ENCODE results near the gene DESI1.
"Not testable (repeated sequence)": the region's sequence is repeated elsewhere in the genome, so short reads cannot be mapped to it uniquely, and the experiment has no call there.

The DESI1 gene

DNA sequence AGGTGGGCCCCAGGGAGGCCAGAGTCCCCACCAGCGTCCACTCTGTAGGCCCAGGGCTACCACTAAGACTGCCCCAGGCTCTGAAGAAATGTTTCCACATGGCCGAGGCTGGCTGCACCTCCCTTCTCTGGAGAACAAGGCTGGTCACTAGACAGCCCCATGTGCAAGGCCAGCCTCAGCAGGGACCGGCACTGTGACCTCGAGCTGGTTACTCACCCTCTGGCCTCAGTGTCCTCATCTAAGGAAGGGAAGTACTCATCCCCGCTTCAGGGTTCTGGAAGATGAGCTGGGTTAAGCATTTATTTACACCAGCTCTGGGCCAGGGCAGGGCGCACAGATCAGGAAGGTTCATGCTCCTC lies 40.9 kb downstream of the DESI1 start:
- H3K9ac ChIP-seq (ENCODE audit: low read depth, low read length) = no peak overlapping the region
- H3K27me3 ChIP-seq (ENCODE audit: control insufficient read depth, insufficient read depth, low read length) = no peaks in the 10 kb centered on the region
- peaks cover 4% of the 10 kb centered on the region for H3K36me3 ChIP-seq (ENCODE audit: control insufficient read depth, insufficient read depth, low read length)
- H3K9me3 ChIP-seq (ENCODE audit: control insufficient read depth, insufficient read depth, low read length) = no peaks in the 10 kb centered on the region
- no peak overlapping the region for H3K4me3 ChIP-seq (ENCODE audit: low read depth, low read length)
- H3K4me1 ChIP-seq (ENCODE audit: control insufficient read depth, insufficient read depth, low read length) = no peaks in the 10 kb centered on the region

DNA sequence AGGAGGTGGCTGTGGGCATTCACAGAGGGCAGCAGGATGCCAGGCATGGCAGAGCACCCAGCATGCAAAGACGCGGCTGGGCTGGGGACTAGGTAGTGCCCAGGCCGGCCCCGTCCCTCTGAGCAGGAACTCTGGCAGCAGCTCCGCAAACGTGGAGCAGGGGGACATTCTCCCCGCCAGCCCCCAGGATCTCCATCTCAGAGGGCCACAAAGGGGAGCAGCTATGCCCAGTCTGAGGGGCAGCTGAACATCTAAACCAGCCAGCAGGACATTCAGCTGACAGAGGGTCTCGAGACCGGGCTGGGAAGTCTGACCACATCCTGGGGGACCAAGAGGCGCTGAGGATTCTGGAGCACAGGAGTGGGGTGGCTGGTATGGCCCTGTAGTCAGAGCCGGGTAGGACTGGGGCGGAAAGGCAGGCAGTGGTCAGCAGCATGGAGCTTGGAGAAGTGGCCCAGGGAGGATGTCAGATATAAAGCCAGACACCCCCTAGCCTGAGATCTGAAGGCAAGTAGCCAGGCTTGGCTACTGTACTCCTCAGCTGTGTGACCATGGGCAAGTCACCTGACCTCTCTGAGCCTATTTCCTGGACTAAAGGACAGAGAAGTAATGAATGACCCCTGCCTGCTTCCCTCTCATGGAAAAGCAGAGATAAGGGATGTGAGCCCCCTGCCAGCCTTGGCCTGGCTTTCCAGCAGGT lies 41.4 kb downstream of the DESI1 start:
- Histone ChIP-seq H3K4me1 (ENCODE audit: control insufficient read depth, insufficient read depth, low read length) (no peaks in the 10 kb centered on the region), H3K27me3 (ENCODE audit: control insufficient read depth, insufficient read depth, low read length) (no peaks in the 10 kb centered on the region), H3K4me3 (ENCODE audit: low read depth, low read length) (no peak overlapping the region), H3K9ac (ENCODE audit: low read depth, low read length) (no peak overlapping the region), H3K36me3 (ENCODE audit: control insufficient read depth, insufficient read depth, low read length) (peaks cover 4% of the 10 kb centered on the region), H3K9me3 (ENCODE audit: control insufficient read depth, insufficient read depth, low read length) (no peaks in the 10 kb centered on the region)

DNA sequence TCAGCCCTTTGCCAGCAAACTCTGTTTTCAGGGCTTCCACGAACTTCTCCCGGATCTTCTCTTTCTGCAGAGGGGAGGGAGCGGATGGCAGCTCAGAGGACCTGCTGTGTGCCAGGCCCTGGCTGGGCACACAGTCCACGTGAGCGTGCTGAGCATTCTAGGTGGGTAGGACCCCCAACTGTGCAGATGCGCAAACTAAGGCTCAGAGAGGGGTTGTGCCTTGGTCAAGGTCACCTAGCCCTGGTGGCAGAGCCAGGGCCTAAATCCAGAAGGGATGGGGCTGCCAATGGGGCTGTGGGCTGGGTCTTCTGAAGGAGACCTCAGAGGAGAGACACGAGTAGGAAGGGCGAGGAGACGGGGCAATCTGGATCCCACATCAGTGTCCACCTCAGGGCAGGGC lies 42.0 kb downstream of the DESI1 start:
- Histone ChIP-seq H3K9me3 (ENCODE audit: control insufficient read depth, insufficient read depth, low read length) (no peaks in the 10 kb centered on the region), H3K27me3 (ENCODE audit: control insufficient read depth, insufficient read depth, low read length) (no peaks in the 10 kb centered on the region), H3K4me3 (ENCODE audit: low read depth, low read length) (no peak overlapping the region), H3K36me3 (ENCODE audit: control insufficient read depth, insufficient read depth, low read length) (peaks cover 4% of the 10 kb centered on the region), H3K9ac (ENCODE audit: low read depth, low read length) (no peak overlapping the region), H3K4me1 (ENCODE audit: control insufficient read depth, insufficient read depth, low read length) (no peaks in the 10 kb centered on the region)

DNA sequence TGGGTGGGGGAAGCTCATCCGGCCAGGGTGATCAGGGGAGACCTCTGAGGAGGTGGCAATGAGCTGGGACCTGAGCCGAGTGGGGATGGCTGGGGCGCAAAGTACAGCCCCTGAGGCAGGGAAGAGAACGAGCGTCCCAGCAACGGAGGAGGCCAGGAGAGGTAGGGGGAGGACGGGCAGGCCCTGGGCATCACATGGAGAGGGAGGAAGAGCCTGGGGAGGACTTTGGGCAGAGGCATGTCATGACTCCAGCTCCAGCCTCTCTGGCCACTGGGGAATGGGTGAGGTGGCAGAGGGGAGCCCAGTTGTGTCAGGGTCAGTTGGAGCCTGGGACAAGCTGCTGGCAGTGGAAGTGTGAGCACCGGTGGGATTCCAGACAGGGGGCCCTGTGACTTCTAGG lies 42.7 kb downstream of the DESI1 start:
- no peak overlapping the region for H3K4me3 ChIP-seq (ENCODE audit: low read depth, low read length)
- no peaks in the 10 kb centered on the region for H3K27me3 ChIP-seq (ENCODE audit: control insufficient read depth, insufficient read depth, low read length)
- no peak overlapping the region for H3K9ac ChIP-seq (ENCODE audit: low read depth, low read length)
- peaks cover 4% of the 10 kb centered on the region for H3K36me3 ChIP-seq (ENCODE audit: control insufficient read depth, insufficient read depth, low read length)
- no peaks in the 10 kb centered on the region for H3K4me1 ChIP-seq (ENCODE audit: control insufficient read depth, insufficient read depth, low read length)
- no peaks in the 10 kb centered on the region for H3K9me3 ChIP-seq (ENCODE audit: control insufficient read depth, insufficient read depth, low read length)

DNA sequence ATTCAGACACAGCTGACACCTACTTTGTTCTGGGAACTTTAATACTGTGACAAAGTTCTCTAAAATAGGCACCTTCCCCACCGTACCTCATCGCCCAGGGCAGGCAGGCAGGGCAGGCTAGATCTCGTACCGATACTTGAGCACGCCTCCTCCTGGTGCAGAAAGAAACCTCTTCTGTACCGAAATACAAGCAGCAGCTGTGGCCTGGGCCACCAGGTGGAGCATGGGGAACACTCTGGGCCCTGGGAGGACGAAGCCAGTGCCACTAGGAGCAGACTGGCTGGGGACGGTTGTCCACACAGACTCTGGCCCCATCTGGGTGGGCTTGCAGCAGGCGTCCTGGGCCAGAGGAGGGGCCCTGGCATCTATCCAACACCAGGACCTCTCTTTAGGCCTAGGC lies 44.0 kb downstream of the DESI1 start:
- H3K27me3 ChIP-seq (ENCODE audit: control insufficient read depth, insufficient read depth, low read length) = no peaks in the 10 kb centered on the region
- H3K36me3 ChIP-seq (ENCODE audit: control insufficient read depth, insufficient read depth, low read length) = peaks cover 4% of the 10 kb centered on the region
- no peak overlapping the region for H3K9ac ChIP-seq (ENCODE audit: low read depth, low read length)
- no peaks in the 10 kb centered on the region for H3K9me3 ChIP-seq (ENCODE audit: control insufficient read depth, insufficient read depth, low read length)
- H3K4me1 ChIP-seq (ENCODE audit: control insufficient read depth, insufficient read depth, low read length) = no peaks in the 10 kb centered on the region
- no peak overlapping the region for H3K4me3 ChIP-seq (ENCODE audit: low read depth, low read length)

DNA sequence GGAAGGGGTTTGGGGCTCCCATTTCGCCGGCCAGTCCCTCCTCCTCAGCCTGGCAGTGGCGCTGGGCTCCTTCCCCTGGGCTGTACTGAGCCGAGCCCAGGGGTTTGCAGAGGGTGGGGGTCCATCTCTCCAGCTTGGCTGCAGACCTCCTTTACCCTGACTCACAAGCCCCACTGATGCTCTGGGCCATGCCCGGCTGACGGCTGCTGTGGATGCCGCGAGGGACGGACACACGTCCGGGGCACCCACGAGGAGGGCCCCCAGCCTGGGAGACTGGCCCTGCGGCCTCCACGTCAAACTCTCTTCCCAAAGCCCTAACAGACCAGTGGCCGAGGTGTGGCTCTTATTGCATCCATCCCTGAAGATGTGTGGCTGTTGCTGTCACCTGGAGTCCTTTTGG lies 45.3 kb downstream of the DESI1 start:
- peaks cover 4% of the 10 kb centered on the region for H3K36me3 ChIP-seq (ENCODE audit: control insufficient read depth, insufficient read depth, low read length)
- no peak overlapping the region for H3K4me3 ChIP-seq (ENCODE audit: low read depth, low read length)
- no peaks in the 10 kb centered on the region for H3K9me3 ChIP-seq (ENCODE audit: control insufficient read depth, insufficient read depth, low read length)
- H3K4me1 ChIP-seq (ENCODE audit: control insufficient read depth, insufficient read depth, low read length) = no peaks in the 10 kb centered on the region
- no peak overlapping the region for H3K9ac ChIP-seq (ENCODE audit: low read depth, low read length)
- no peaks in the 10 kb centered on the region for H3K27me3 ChIP-seq (ENCODE audit: control insufficient read depth, insufficient read depth, low read length)

DNA sequence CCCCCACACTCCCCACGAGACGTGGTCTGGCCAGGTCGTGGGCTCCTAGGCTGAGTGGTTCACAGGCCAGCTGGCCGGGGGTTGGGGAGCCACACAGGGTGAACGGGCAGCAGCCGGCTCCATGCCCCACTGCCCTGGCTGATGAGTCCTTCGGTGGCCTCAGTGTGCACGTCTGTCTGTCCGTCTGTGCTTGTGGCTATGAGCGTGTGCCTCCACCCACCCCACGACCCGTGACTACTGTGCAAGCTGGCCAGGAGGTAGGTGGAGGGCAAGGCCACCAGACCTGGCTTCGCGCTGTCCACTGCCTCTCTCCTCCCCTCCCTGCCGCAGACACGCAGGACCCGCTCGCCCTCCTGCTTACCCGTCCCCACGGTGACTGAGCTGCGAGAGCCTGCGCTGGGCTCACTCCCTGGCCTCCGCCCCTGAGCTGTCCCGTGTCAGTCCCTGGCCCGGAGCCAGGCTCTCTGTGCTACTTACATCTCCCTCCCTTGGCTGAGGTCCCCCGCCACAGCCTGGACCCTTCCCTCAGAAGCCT lies 45.9 kb downstream of the DESI1 start:
- Histone ChIP-seq H3K9ac (ENCODE audit: low read depth, low read length) (no peak overlapping the region), H3K36me3 (ENCODE audit: control insufficient read depth, insufficient read depth, low read length) (peaks cover 3% of the 10 kb centered on the region), H3K9me3 (ENCODE audit: control insufficient read depth, insufficient read depth, low read length) (no peaks in the 10 kb centered on the region)

DNA sequence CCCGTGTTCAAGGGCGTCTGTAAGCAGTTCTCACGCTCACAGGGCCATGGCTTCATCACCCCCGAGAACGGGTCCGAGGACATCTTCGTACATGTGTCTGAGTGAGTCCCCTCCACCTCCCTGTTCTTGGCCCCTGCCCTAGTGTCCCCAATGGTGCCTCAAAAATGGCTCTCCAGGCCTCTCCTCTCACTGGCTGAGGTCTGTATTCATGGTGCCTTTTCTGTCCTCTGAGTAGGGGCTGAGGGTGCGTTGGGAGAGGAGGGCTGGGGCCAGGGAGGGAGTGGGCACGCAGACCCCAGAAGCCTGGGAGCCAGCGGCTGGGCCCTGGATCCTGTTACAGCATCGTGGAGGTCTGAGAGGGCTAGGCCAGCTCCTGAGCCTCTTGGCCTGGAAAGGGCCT lies 47.2 kb downstream of the DESI1 start:
- Histone ChIP-seq H3K9me3 (ENCODE audit: control insufficient read depth, insufficient read depth, low read length) (no peaks in the 10 kb centered on the region), H3K4me3 (ENCODE audit: low read depth, low read length) (no peak overlapping the region), H3K9ac (ENCODE audit: low read depth, low read length) (no peak overlapping the region), H3K36me3 (ENCODE audit: control insufficient read depth, insufficient read depth, low read length) (peaks cover under 1% of the 10 kb centered on the region), H3K27me3 (ENCODE audit: control insufficient read depth, insufficient read depth, low read length) (no peaks in the 10 kb centered on the region), H3K4me1 (ENCODE audit: control insufficient read depth, insufficient read depth, low read length) (no peaks in the 10 kb centered on the region)

More for the DNA sequence above, 45.9 kb downstream of the DESI1 start:
- H3K27me3 ChIP-seq (ENCODE audit: control insufficient read depth, insufficient read depth, low read length) = no peaks in the 10 kb centered on the region
- no peak overlapping the region for H3K4me3 ChIP-seq (ENCODE audit: low read depth, low read length)
- H3K4me1 ChIP-seq (ENCODE audit: control insufficient read depth, insufficient read depth, low read length) = no peaks in the 10 kb centered on the region

DNA sequence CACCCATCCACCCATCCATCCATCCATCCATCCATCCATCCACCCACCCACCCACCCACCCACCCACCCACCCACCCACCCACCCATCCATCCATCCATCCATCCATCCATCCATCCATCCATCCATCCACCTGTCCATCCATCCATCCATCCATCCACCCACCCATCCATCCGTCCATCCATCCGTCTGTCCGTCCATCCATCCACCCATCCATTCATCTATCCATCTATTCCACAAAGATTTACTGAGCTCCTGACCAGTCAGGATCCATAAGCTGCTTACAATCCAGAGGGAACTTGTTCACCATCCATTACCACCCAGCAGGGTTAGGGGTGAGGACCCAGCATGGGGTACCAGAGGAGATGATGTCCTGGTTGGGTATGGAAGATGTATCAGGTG lies 48.5 kb downstream of the DESI1 start:
- not testable (repeated sequence) for H3K36me3 ChIP-seq (ENCODE audit: control insufficient read depth, insufficient read depth, low read length); H3K9me3 ChIP-seq (ENCODE audit: control insufficient read depth, insufficient read depth, low read length); H3K27me3 ChIP-seq (ENCODE audit: control insufficient read depth, insufficient read depth, low read length); H3K4me1 ChIP-seq (ENCODE audit: control insufficient read depth, insufficient read depth, low read length); H3K9ac ChIP-seq (ENCODE audit: low read depth, low read length); H3K4me3 ChIP-seq (ENCODE audit: low read depth, low read length)

DNA sequence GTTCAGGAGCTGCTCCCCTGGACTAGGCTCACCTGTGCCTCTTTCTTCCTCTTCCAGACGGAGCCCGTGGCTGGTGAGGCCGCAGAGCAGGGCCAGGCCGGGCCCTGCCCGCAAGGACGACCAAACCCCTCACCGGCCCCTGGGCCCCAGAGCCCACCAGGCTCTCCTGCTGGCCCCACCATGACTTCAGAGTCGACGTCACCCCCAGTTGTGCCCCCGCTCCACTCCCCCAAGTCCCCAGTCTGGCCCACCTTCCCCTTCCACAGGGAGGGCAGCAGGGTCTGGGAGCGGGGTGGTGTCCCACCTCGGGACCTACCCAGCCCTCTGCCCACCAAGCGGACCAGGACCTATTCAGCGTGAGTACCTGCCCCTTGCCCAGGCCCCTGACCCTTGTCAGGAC lies 49.1 kb downstream of the DESI1 start:
- no peaks in the 10 kb centered on the region for H3K27me3 ChIP-seq (ENCODE audit: control insufficient read depth, insufficient read depth, low read length)
- no peaks in the 10 kb centered on the region for H3K4me1 ChIP-seq (ENCODE audit: control insufficient read depth, insufficient read depth, low read length)
- no peak overlapping the region for H3K4me3 ChIP-seq (ENCODE audit: low read depth, low read length)
- H3K36me3 ChIP-seq (ENCODE audit: control insufficient read depth, insufficient read depth, low read length) = no peaks in the 10 kb centered on the region
- no peak overlapping the region for H3K9ac ChIP-seq (ENCODE audit: low read depth, low read length)
- no peaks in the 10 kb centered on the region for H3K9me3 ChIP-seq (ENCODE audit: control insufficient read depth, insufficient read depth, low read length)

DNA sequence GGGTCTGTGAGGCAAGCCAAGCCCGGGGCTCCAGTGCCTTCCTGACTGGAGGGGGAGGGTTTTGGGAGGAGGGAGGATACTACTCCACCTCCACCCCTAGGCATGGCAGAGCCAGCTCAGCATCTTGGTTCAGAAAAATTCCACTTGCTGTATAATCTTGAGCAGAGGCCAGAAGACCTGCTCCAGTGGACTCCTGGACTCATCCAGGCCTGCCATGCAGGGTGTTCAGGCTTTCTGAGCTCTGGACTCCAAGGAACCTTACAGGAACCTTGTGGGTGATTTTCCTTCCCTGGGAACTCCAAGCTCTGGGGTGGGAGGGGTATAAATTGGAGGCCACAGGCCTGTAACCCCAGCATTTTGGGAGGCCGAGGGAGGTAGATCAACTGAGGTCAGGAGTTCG lies 50.6 kb downstream of the DESI1 start:
- Histone ChIP-seq H3K9ac (ENCODE audit: low read depth, low read length) (no peak overlapping the region), H3K36me3 (ENCODE audit: control insufficient read depth, insufficient read depth, low read length) (no peaks in the 10 kb centered on the region), H3K9me3 (ENCODE audit: control insufficient read depth, insufficient read depth, low read length) (no peaks in the 10 kb centered on the region), H3K27me3 (ENCODE audit: control insufficient read depth, insufficient read depth, low read length) (no peaks in the 10 kb centered on the region), H3K4me3 (ENCODE audit: low read depth, low read length) (no peak overlapping the region), H3K4me1 (ENCODE audit: control insufficient read depth, insufficient read depth, low read length) (no peaks in the 10 kb centered on the region)

DNA sequence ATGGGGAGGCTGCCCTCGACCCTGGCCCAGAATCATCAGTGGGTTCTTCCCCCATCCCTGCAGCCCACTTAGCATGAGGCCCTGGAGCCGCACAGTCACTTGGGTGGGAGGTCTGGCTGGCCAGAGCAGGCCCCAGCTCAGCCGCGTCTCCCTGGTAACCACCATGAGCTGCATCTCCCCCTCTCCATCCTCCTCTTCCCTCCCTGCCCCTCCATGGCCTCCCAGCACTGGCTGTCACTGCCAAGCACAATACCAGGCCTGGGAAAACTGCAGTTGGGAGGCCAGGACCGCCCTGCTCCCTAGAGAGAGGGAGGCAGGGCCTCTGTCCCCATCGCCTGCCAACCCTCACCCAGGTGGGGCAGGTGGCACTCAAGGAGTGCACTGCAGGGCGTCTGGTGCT lies 52.0 kb downstream of the DESI1 start:
- H3K4me1 ChIP-seq (ENCODE audit: control insufficient read depth, insufficient read depth, low read length) = no peaks in the 10 kb centered on the region
- H3K9me3 ChIP-seq (ENCODE audit: control insufficient read depth, insufficient read depth, low read length) = no peaks in the 10 kb centered on the region
- no peak overlapping the region for H3K9ac ChIP-seq (ENCODE audit: low read depth, low read length)

More for the DNA sequence above, 52.0 kb downstream of the DESI1 start:
- H3K36me3 ChIP-seq (ENCODE audit: control insufficient read depth, insufficient read depth, low read length) = no peaks in the 10 kb centered on the region
- no peak overlapping the region for H3K4me3 ChIP-seq (ENCODE audit: low read depth, low read length)
- H3K27me3 ChIP-seq (ENCODE audit: control insufficient read depth, insufficient read depth, low read length) = no peaks in the 10 kb centered on the region
